ENCODE measurements around the gene HAGHL.

Gene HAGHL

DNA sequence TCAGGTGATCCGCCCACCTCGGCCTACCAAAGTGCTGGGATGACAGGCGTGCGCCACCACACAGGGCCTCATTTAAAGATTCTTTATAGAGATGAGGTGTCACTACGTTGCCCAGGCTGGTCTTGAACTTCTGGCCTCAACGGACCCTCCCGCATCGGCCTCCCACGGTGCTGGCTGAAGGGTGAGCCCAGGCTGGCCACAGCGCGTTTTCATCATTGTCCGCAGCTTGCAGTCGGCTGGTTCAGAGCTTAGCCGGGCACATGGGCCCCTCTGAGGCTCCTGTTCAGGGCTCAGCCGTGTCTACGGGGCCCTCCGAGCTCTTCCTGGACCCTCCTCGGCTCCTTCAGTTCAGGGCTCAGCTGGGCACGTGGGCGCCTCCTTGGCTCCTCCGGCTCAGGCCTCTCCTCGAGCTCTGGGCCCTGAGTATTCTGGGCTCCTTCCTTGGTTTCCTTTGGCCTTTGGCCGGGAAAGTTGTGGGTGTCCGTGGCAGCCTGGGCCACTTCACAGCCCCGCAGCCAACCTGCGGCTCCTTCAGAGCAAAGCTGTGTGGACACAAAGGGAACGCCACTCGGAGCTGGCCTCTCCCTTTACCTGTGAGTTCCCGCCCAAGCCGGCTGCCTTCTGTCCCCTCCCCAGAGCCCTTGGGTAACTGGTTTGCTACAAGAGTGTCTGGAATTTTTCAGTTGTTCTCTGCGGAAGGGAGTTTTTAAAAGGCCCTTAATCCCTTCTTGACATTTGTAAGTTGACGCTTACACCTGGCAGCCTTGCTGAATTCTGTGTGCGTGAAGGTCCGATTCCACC, 32.4 kb downstream of the HAGHL start:
- no peak for DNase-seq

DNA sequence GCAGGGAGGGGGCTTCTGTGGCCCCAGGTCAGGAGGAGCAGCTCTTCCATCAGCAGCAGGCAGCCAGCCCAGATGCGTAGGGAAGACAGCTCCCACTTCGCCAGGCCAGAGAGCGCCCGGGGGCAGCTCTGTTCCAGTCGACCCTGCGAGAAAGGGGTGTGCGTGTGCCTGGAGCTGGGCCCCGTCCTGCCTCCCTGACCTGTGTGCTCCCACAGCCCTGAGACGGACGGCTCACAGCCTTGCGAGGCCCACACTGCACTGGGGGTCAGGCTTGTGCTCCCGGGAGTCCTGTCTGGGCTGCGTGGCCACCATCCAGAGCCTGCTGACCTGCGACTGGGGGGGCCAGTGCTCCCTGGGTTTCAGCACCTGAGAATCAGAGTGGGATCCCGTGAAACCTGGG, 33.2 kb downstream of the HAGHL start:
- no peak for DNase-seq

DNA sequence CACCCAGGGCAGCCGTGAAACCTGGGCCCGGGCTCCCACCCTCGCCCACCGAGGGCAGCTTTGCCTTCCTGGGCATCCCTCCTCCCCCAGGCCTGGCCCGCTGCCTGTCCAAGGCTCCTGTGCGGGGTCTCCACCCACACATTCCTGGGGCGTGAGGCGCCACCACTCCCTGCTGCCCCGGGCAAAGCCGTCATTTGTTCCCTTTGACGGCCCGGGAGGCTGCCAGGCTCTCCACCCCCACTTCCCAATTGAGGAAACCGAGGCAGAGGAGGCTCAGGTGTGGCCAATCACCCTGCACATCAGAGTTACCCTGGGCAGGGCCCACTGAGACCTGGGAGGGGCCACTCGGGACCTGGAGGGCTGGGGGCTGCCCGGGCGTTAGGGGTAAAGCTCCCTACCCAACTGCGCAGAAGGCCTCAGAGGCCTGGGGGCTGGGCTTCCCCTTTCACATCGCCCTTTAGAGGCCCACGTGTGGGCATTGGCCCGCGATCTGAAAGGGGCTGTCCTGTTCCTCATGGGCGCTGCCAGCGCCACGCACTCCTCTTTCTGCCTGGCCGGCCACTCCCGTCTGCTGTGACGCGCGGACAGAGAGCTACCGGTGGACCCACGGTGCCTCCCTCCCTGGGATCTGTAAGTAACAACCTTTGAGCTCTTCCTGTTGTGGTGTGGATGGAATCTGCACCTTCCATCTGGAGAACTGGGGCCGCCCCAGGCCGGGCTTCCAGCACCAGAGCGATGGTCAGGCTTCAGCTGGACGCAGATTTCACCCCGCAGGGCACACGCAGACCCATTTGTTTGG, 33.8 kb downstream of the HAGHL start, which contains the start of gene MSLN:
Gene MSLN (plus strand): TSS at position 190 of the 799 bp plus-strand sequence. CDS start 1,947 bp downstream, outside the sequence.
- no peak for DNase-seq

DNA sequence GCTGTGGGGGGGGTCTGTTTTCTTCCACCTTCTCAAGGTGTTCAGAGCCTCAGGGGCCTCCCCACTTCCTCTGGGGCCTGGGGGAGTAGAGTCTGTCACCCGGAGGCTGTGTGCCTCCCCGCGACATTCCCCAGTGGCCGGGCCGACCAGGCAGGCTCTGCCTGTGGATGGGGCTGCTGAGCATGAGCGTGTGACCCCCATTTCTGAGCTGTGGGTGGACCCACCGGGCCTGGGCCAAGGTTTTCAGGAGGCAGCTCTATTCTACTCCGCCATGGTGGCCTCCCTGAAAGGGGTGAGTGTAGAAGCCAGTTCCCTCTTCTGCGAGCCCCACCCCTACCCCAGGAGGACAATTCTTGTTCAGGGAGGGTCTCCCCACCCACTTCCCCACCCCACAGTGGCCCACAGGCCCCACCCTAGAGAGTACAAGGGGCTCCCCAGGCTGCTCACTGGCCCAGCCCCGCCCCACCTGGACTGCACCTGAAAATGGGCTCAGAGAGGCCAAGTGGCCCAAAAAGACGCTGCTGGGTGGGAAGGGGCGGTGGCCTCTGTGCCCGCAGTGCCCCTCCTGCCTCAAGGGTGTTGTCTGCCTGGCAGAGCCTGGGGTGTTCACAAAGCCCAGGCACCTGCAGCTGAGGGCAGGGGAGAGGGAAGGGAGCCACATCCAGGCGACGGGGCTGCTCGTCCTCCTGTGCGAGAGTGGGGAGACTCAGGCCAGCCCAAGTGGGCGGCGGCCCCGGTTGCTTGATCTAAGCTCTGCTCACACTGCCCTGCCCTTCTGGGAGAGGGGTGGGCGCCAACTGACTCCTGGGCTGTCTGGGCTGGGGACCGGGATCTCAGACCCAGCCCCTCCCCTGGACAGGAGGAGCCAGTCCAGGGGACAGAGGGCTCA, 35.0 kb downstream of the HAGHL start:
- no peak for DNase-seq

DNA sequence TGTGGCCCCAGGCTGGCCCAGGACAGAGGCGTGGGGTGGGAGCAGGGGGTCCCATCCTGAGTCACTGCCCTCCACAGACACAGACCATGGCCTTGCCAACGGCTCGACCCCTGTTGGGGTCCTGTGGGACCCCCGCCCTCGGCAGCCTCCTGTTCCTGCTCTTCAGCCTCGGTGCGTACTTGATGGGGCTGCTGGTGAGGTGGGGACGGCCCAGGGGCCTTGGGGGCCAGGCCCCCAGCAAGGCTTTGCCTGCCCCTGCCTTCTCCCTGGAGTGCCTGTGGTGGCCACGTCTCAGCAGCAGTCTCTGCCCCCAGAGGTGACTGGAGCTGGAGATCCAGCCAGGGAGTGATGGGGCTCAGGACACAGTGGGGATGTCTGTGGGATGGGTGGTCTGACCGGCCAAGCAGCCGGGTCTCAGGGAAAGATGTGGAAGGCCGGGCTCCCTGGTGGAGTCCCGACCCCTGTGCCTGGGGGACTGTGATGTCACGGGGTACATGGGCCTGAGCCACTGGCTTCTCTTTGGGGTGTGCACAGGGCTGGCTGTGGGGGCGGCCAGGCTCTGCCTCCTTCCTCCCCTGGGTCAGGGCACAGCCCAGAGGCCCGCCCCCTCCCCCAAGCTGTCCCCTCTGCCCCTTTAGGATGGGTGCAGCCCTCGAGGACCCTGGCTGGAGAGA, 35.8 kb downstream of the HAGHL start:
- no peak for DNase-seq

DNA sequence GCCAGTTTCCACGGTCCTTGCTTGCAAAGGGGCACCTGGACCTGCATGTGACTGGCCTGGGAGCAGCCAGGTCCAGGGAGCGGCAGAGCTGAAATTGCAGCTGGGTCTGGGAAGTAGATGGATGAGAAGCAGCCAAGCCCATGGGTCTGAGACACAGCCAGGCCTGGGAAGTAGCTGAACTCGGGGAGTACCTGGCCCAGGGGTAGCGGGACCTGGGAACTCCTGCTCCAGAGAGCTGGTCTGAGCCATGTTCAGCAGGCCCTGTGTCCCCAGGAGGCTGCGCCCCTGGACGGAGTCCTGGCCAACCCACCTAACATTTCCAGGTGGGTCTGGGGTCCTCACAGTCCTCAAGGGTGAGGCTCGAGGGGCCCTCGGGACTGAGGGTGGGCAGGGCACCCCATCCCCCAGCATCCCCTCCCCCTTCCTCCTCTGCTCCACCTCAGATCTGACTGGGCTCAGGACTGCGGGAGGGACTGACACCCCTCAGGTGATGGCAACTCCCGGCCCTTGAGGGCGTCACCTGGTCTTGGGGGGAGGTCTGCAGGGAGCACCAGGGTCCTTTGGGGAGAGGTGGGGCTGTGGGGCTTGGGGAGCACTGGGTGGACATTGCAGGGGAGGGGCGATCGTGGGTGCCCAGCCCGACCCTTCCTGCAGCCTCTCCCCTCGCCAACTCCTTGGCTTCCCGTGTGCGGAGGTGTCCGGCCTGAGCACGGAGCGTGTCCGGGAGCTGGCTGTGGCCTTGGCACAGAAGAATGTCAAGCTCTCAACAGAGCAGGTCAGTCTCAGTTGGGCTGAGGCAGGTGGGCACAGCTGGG, 36.7 kb downstream of the HAGHL start:
- DNase-seq: no peak

DNA sequence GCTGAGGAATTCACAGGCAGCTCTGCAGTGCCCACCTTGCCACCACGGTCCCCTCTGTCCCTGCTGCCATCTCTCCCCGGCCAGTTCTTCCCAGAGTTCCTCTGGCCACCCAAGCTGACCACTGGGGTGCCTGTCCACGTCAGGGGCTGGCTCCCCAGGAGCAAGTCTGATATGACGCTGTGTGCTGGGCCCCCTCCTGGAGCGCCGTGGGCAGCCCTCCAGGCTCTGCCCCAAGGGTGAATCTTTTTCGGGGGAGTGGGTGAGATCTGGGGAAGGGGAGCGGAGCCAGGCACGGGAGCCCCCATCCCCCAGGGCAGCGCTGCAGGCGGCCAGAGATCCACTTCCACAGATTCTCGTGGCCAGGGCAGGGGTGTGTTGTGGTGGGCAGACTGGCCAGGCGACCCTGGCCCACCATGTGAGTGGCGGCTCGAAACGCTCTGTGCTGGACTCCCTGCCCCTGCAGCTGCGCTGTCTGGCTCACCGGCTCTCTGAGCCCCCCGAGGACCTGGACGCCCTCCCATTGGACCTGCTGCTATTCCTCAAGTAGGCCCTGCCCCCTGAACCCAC, 37.4 kb downstream of the HAGHL start:
- DNase-seq: no peak

DNA sequence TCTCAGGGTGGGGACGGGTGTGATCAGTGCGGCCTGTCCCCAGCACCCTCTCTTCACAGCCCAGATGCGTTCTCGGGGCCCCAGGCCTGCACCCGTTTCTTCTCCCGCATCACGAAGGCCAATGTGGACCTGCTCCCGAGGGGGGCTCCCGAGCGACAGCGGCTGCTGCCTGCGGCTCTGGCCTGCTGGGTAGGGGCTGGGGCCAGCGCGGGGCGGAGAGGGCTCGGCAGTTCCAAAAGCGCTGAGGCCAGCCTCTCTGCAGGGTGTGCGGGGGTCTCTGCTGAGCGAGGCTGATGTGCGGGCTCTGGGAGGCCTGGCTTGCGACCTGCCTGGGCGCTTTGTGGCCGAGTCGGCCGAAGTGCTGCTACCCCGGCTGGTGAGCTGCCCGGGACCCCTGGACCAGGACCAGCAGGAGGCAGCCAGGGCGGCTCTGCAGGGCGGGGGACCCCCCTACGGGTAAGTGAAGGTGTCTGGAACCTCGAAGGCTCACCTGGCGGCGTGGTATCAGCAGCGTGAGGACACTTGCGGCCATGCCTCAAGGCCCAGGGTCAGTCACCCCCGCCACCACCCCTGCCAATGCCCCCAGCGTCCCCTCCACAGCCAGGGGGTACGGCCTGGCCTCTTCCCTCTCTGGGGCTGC, 38.1 kb downstream of the HAGHL start:
- no peak for DNase-seq

DNA sequence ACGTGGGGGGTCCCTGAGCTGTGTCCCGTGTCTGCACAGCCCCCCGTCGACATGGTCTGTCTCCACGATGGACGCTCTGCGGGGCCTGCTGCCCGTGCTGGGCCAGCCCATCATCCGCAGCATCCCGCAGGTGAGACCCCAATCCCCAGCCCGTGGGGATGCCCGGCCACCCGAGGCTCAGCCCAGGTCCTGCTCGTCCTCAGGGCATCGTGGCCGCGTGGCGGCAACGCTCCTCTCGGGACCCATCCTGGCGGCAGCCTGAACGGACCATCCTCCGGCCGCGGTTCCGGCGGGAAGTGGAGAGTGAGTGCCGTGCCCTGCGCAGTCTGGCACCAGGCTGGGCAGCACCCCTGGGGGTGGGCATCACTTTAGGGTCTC, 38.6 kb downstream of the HAGHL start:
- no peak for DNase-seq

DNA sequence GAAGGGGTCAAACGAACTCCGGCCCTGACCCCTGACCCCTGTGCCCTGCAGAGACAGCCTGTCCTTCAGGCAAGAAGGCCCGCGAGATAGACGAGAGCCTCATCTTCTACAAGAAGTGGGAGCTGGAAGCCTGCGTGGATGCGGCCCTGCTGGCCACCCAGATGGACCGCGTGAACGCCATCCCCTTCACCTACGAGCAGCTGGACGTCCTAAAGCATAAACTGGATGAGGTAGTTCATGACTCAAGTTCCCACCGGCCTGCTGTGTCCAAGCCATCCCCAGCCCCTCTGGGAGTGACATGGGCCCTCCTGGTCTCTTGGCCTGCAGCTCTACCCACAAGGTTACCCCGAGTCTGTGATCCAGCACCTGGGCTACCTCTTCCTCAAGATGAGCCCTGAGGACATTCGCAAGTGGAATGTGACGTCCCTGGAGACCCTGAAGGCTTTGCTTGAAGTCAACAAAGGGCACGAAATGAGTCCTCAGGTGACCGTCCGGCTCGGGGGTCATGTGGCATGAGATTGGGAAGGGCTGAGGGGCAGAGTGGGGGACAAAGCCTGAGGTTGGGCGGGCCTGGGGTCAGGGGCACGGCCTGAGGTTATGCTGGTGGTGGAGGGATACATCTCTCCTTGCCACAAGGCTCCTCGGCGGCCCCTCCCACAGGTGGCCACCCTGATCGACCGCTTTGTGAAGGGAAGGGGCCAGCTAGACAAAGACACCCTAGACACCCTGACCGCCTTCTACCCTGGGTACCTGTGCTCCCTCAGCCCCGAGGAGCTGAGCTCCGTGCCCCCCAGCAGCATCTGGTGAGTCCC, 39.3 kb downstream of the HAGHL start:
- no peak for DNase-seq

DNA sequence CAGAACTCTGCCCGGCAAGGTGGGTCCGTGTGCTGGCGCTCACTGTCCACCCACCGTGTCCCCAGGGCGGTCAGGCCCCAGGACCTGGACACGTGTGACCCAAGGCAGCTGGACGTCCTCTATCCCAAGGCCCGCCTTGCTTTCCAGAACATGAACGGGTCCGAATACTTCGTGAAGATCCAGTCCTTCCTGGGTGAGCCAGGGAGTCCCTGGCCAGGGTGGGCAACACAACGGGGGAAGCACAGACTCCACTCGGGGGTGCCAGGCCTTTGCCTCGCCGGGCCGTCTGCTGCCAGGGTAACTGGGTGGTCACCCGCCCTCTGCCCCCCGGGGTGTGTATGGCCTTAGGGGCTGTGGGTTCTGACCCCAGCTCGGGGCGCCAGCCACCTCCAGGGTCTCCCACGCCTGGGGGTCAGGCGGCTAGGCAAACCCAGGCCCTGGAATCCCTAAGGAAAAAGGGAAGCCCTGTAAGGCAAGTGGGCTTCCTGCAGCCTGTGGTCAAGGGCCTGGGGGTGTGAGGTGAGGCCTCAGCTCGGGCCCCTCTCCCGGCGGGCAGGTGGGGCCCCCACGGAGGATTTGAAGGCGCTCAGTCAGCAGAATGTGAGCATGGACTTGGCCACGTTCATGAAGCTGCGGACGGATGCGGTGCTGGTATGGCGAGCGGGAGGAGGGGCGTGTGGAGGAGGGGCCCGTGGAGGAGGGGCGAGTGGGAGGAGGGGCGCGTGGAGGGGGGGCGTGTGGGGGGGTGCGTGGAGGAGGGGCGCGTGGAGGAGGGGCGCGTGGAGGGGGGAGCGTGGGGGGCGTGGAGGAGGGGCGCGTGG, 40.1 kb downstream of the HAGHL start:
- DNase-seq: no peak

DNA sequence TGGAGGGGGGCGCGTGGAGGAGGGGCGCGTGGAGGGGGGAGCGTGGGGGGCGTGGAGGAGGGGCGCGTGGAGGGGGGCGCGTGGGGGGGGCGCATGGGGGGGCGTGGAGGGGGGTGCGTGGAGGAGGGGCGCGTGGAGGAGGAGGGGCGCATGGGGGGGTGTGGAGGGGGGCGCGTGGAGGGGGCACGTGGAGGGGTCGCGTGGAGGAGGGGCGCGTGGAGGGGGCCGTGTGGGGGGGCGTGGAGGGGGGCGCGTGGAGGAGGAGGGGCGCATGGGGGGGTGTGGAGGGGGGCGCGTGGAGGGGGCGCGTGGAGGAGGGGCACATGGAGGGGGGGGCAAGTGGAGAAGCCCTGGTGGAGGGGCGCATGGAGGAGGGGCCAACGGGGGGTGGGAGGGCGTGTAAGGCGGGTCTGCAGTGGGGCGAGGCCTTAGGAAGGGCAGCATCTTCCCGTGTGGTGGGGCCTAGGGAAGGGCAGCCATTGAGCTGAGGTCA, 40.9 kb downstream of the HAGHL start:
- no peak for DNase-seq

DNA sequence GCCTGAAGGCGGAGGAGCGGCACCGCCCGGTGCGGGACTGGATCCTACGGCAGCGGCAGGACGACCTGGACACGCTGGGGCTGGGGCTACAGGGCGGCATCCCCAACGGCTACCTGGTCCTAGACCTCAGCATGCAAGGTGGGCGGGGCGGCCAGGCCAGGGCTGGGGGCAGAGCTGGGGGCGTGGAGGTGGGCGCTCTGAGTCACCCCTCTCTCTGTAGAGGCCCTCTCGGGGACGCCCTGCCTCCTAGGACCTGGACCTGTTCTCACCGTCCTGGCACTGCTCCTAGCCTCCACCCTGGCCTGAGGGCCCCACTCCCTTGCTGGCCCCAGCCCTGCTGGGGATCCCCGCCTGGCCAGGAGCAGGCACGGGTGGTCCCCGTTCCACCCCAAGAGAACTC, 41.5 kb downstream of the HAGHL start:
- no peak for DNase-seq

DNA sequence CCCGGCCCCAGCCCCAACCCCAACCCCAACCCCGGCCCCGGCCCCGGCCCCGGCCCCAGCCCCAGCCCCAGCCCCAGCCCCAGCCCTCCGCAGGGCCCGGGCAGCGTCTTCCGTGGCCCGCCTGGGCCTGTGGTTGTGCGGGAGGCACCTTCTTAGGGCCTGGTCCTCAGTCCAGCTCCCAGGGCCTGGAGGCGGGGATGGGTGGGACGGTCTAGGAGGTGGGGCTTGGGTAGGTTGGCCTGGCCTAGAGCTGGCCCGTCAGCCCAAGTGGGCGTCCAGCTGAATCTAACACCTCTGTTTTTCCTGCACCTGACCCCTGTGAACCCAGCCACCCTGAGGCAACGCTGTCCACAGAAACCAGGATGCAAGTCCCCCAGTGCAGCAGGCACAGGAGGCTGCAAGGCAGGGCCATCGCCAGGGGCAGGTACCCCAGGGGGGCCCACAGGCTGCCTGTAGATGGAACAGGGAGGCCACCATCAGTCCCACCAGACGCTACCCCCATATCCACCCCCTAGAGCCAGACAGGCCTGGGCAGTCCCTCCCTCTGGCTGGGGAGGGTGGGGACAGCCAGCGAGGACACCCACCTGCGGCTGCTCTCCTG, 42.4 kb downstream of the HAGHL start:
- DNase-seq: no peak

DNA sequence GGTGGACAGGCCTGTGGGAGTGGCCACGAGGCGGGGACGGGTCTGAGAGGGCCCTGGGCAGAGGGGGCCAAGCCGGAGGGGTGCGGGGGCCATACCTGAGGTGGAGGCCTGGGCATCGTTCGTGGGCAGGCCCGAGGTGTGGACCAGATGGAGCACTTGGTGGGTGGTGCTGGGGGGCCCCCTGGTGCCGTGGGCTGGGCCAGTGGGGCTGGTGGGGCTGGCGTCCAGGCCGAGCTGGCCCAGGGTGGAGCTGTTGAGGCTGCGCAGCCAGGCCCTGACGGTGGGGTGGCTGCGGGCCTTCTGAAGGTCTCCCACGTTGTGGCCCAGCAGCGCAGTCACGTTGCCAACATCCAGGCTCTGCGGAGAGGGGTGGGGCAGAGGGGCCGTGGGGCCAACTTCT, 43.0 kb downstream of the HAGHL start:
- DNase-seq: no peak

DNA sequence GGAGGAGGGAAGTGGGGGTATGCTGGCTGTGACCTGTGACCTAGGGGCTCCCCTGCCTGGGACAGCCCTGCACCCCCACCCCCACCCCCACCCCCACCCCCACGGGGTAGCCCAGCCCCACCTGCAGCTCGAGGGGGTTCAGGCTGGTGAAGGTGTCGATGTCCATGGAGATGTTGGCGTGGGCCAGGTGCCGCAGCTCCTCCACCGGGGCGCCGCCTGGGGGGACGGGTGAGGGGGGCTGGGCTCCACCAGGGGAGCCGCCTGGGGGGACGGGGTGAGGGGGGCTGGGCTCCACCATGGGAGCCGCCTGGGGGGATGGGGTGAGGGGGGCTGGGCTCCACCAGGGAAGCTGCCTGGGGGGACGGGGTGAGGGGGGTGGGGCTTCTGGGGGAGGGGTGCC, 43.5 kb downstream of the HAGHL start:
- DNase-seq: no peak

DNA sequence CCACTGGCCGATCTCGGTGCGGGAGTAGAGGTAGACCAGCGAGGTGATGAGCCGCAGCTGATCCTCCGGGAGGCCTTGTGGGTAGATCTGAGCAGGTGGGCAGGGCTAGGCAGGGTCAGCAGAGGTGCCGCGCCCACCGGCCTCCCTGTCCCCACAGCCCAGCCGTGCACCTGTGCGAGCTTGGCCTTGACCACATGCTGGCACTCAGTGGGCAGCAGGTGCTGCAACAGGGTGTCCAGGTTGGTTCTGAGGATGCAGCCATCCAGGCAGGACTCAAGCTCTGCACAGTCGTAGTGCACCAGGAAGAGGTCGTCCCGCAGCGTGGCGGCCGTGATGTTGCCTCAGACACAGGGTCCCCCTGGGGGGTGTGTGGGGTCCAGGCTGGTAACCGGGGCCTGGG, 46.1 kb downstream of the HAGHL start:
- no peak for DNase-seq

Measured in fibroblast of skin of back (primary cell).